Measurements from ENCODE around the gene LIX1L. TPM values are rescaled to one million over a fixed set of nuclear protein-coding genes. Genes with fewer than 3 reads are reported as not detected.
A peak's percentile ranks its signal among the peaks of the same experiment; 100 is the strongest.

LIX1L gene
- total RNA-seq, 2 donors from 2014 or later: 43.4 to 61.2 TPM

- H3K27me3 Mint-ChIP-seq: no peaks in the 10 kb centered on the region
- no peak for ATAC-seq (replicated peaks)
- H3K4me3 Mint-ChIP-seq: peak overlapping the region; percentile 88
- peak overlapping the region; percentile 96 for H3K27ac Mint-ChIP-seq
- H3K4me1 Mint-ChIP-seq: peaks cover 35% of the 10 kb centered on the region
- no peaks in the 10 kb centered on the region for H3K9me3 Mint-ChIP-seq
- peaks cover 55% of the 10 kb centered on the region for H3K36me3 Mint-ChIP-seq (ENCODE audit: low read depth)
These were observed 34.1 kb upstream of the LIX1L start for GRCh38 chr1:145991735-145992412.

- Mint-ChIP-seq H3K9me3 (no peaks in the 10 kb centered on the region), H3K4me3 (no peak overlapping the region), H3K27me3 (no peaks in the 10 kb centered on the region), H3K27ac (peak overlapping the region; percentile 73), H3K36me3 (ENCODE audit: low read depth) (peaks cover 40% of the 10 kb centered on the region), H3K4me1 (peaks cover 44% of the 10 kb centered on the region)
- no peak for ATAC-seq (replicated peaks)
These were observed 32.5 kb upstream of the LIX1L start for GRCh38 chr1:145990249-145990855.

- H3K27ac Mint-ChIP-seq: peak overlapping the region; percentile 44
- H3K36me3 Mint-ChIP-seq (ENCODE audit: low read depth): peaks cover 24% of the 10 kb centered on the region
- peaks cover 52% of the 10 kb centered on the region for H3K4me1 Mint-ChIP-seq
- ATAC-seq (replicated peaks): no peak
- peak overlapping the region; percentile 15 for H3K4me3 Mint-ChIP-seq
- no peaks in the 10 kb centered on the region for H3K9me3 Mint-ChIP-seq
- H3K27me3 Mint-ChIP-seq: no peaks in the 10 kb centered on the region
These were observed 31.0 kb upstream of the LIX1L start for GRCh38 chr1:145988773-145989172.

GRCh38 chr1:145987926-145988325, 30.1 kb upstream of the LIX1L start:
- Mint-ChIP-seq H3K9me3 (no peaks in the 10 kb centered on the region), H3K36me3 (ENCODE audit: low read depth) (peaks cover 16% of the 10 kb centered on the region), H3K27ac (no peak overlapping the region), H3K4me1 (peaks cover 55% of the 10 kb centered on the region), H3K27me3 (no peaks in the 10 kb centered on the region), H3K4me3 (peak overlapping the region; percentile 15)
- no peak for ATAC-seq (replicated peaks)

- H3K27ac Mint-ChIP-seq: peak overlapping the region; percentile 40
These were observed 28.7 kb upstream of the LIX1L start for GRCh38 chr1:145986551-145986950.

GRCh38 chr1:145985502-145986439, 28.0 kb upstream of the LIX1L start:
- peak; percentile 17 for ATAC-seq (replicated peaks)
- peak overlapping the region; percentile 40 for H3K27ac Mint-ChIP-seq
- H3K4me3 Mint-ChIP-seq: no peak overlapping the region
- no peaks in the 10 kb centered on the region for H3K27me3 Mint-ChIP-seq
- no peaks in the 10 kb centered on the region for H3K9me3 Mint-ChIP-seq
- H3K4me1 Mint-ChIP-seq: peaks cover 56% of the 10 kb centered on the region
- no peaks in the 10 kb centered on the region for H3K36me3 Mint-ChIP-seq (ENCODE audit: low read depth)

More at GRCh38 chr1:145986551-145986950, 28.7 kb upstream of the LIX1L start:
- no peaks in the 10 kb centered on the region for H3K27me3 Mint-ChIP-seq
- peaks cover 2% of the 10 kb centered on the region for H3K36me3 Mint-ChIP-seq (ENCODE audit: low read depth)
- no peak overlapping the region for H3K4me3 Mint-ChIP-seq
- no peak for ATAC-seq (replicated peaks)
- peaks cover 56% of the 10 kb centered on the region for H3K4me1 Mint-ChIP-seq
- no peaks in the 10 kb centered on the region for H3K9me3 Mint-ChIP-seq

GRCh38 chr1:145985129-145985501, 27.3 kb upstream of the LIX1L start:
- H3K4me1 Mint-ChIP-seq: peaks cover 56% of the 10 kb centered on the region
- H3K36me3 Mint-ChIP-seq (ENCODE audit: low read depth): no peaks in the 10 kb centered on the region
- H3K4me3 Mint-ChIP-seq: no peak overlapping the region
- no peaks in the 10 kb centered on the region for H3K9me3 Mint-ChIP-seq
- H3K27me3 Mint-ChIP-seq: no peaks in the 10 kb centered on the region
- ATAC-seq (replicated peaks): peak; percentile 16
- H3K27ac Mint-ChIP-seq: no peak overlapping the region

- Mint-ChIP-seq H3K27me3 (no peaks in the 10 kb centered on the region), H3K9me3 (no peaks in the 10 kb centered on the region), H3K4me3 (no peak overlapping the region), H3K27ac (no peak overlapping the region), H3K4me1 (peaks cover 56% of the 10 kb centered on the region), H3K36me3 (ENCODE audit: low read depth) (no peaks in the 10 kb centered on the region)
- ATAC-seq (replicated peaks): peak; percentile 40
These were observed 26.4 kb upstream of the LIX1L start for GRCh38 chr1:145983960-145984830.

GRCh38 chr1:145983206-145983675, 25.4 kb upstream of the LIX1L start:
- Mint-ChIP-seq H3K27ac (no peak overlapping the region), H3K4me1 (peaks cover 51% of the 10 kb centered on the region), H3K4me3 (no peak overlapping the region), H3K36me3 (ENCODE audit: low read depth) (peaks cover 2% of the 10 kb centered on the region), H3K9me3 (no peaks in the 10 kb centered on the region), H3K27me3 (no peaks in the 10 kb centered on the region)
- ATAC-seq (replicated peaks): no peak

- H3K36me3 Mint-ChIP-seq (ENCODE audit: low read depth): peaks cover 13% of the 10 kb centered on the region
- no peaks in the 10 kb centered on the region for H3K9me3 Mint-ChIP-seq
- H3K4me1 Mint-ChIP-seq: peaks cover 44% of the 10 kb centered on the region
- no peak for ATAC-seq (replicated peaks)
- no peaks in the 10 kb centered on the region for H3K27me3 Mint-ChIP-seq
- no peak overlapping the region for H3K4me3 Mint-ChIP-seq
- H3K27ac Mint-ChIP-seq: no peak overlapping the region
These were observed 24.4 kb upstream of the LIX1L start for GRCh38 chr1:145982010-145982723.

- ATAC-seq (replicated peaks): no peak
- Mint-ChIP-seq H3K4me1 (peaks cover 38% of the 10 kb centered on the region), H3K27me3 (no peaks in the 10 kb centered on the region), H3K4me3 (no peak overlapping the region), H3K27ac (no peak overlapping the region), H3K9me3 (no peaks in the 10 kb centered on the region), H3K36me3 (ENCODE audit: low read depth) (peaks cover 13% of the 10 kb centered on the region)
These were observed 22.7 kb upstream of the LIX1L start for GRCh38 chr1:145980457-145980994.

GRCh38 chr1:145979746-145980456, 22.1 kb upstream of the LIX1L start:
- ATAC-seq (replicated peaks): peak; percentile 16
- Mint-ChIP-seq H3K4me3 (no peak overlapping the region), H3K9me3 (no peaks in the 10 kb centered on the region), H3K27ac (no peak overlapping the region), H3K4me1 (peaks cover 32% of the 10 kb centered on the region), H3K27me3 (no peaks in the 10 kb centered on the region), H3K36me3 (ENCODE audit: low read depth) (peaks cover 13% of the 10 kb centered on the region)

Data from activated T-helper 17 cell treated with anti-CD3 and anti-CD28 coated beads, Interleukin-2, amount 50 U/mL, for 72 hours (primary cell).